H1 (cell line): ENCODE data around the gene TMPRSS13. TPM values are rescaled to one million over a fixed set of nuclear protein-coding genes. Genes with fewer than 3 reads are reported as not detected.

Experiments
- CTCF ChIA-PET: fragments of 300-600 bp; sonication (Branson Sonifier 250); formaldehyde crosslinking; loops from one replicate; lab custom pipeline; 2021; ENCODE audit not compliant: partially characterized antibody; lab: Charles Lee
- POLR2A ChIA-PET: fragments of 300-600 bp; sonication (Branson Sonifier 250); formaldehyde crosslinking; loops from one replicate; lab custom pipeline; 2021; ENCODE audit warnings: inconsistent platforms; ENCODE audit not compliant: partially characterized antibody; lab: Charles Lee
- DNase-seq, 2 experiments: peaks; one replicate each; pipeline versions ENCODE4 v3.0.0 to v3.0.0-alpha.2; 2010 to 2022; ENCODE audit warnings: low spot score in 2 of 2, low read depth in 1 of 2, mixed read lengths in 1 of 2
- FAIRE-seq: peaks from 2 replicates; lab custom pipeline; 2011; peaks lifted over from hg19 to GRCh38; lab: Jason Lieb, UNC
- H2AFZ ChIP-seq: 2 replicates; pipeline ENCODE4 v1.8.1; 2012; ENCODE audit warnings: low read length, inconsistent platforms
- H2AK5ac ChIP-seq: 2 replicates; pipeline ENCODE4 v1.6.1; 2013; ENCODE audit warnings: low read depth, low read length
- H2BK120ac ChIP-seq: replicated peaks from 2 replicates; pipeline ENCODE3; 2013; ENCODE audit warnings: low read depth, low read length, inconsistent platforms
- H2BK12ac ChIP-seq: 2 replicates; pipeline ENCODE4 v1.6.1; 2013; ENCODE audit warnings: low read depth, low read length
- H2BK15ac ChIP-seq: 2 replicates; pipeline ENCODE4 v1.6.1; 2013; ENCODE audit warnings: low read length
- H2BK20ac ChIP-seq: 2 replicates; pipeline ENCODE4 v1.6.1; 2013; ENCODE audit warnings: low read length
- H2BK5ac ChIP-seq: 2 replicates; pipeline ENCODE4 v1.6.1; 2013; ENCODE audit warnings: low read depth, low read length
- H3K14ac ChIP-seq: 2 replicates; pipeline ENCODE4 v1.6.1; 2013; ENCODE audit warnings: inconsistent platforms; ENCODE audit not compliant: insufficient read length
- H3K18ac ChIP-seq: 2 replicates; pipeline ENCODE4 v1.6.1; 2013; ENCODE audit warnings: low read length; ENCODE audit errors: extremely low read depth
- H3K23ac ChIP-seq: 2 replicates; pipeline ENCODE4 v1.6.1; 2013; ENCODE audit warnings: inconsistent platforms; ENCODE audit not compliant: insufficient read length
- H3K23me2 ChIP-seq: 2 replicates; pipeline ENCODE4 v1.6.1; 2013; ENCODE audit warnings: low read depth, low read length
- H3K27ac ChIP-seq: 2 replicates; pipeline ENCODE4 v1.6.1; 2011; ENCODE audit warnings: low read depth, low read length, inconsistent platforms
- H3K27me3 ChIP-seq, 4 experiments: replicated peaks in 1 of 4; 1 replicate in 1 of 4; 2 replicates in 3 of 4; pipeline versions ENCODE4 v1.6.1 to v1.8.1; 2011 to 2013; ENCODE audit warnings: low read length in 3 of 4, mild to moderate bottlenecking in 3 of 4, inconsistent platforms in 2 of 4, mixed read lengths in 2 of 4, moderate library complexity in 1 of 4; ENCODE audit not compliant: control insufficient read depth in 3 of 4, insufficient read depth in 3 of 4; ENCODE audit errors: extremely low read depth in 1 of 4
- H3K36me3 ChIP-seq, 4 experiments: 2 replicates each; pipeline versions ENCODE4 v1.6.1 to v1.8.1; 2011 to 2013; ENCODE audit warnings: mild to moderate bottlenecking in 4 of 4, low read length in 3 of 4, moderate library complexity in 2 of 4, control low read depth in 1 of 4, inconsistent platforms in 1 of 4; ENCODE audit not compliant: insufficient read depth in 4 of 4, control insufficient read depth in 2 of 4
- H3K4ac ChIP-seq: replicated peaks from 2 replicates; pipeline ENCODE3; 2013; ENCODE audit warnings: low read length, low read depth, mixed read lengths, inconsistent platforms; ENCODE audit not compliant: insufficient read length
- H3K4me1 ChIP-seq, 4 experiments: replicated peaks in 1 of 4; 1 replicate in 1 of 4; 2 replicates in 3 of 4; pipeline versions ENCODE4 v1.6.1 to v1.8.1; 2011 to 2013; ENCODE audit warnings: low read length in 3 of 4, inconsistent platforms in 2 of 4, mixed read lengths in 1 of 4; ENCODE audit not compliant: insufficient read depth in 4 of 4, control insufficient read depth in 3 of 4
- H3K4me2 ChIP-seq, 2 experiments: 2 replicates each; pipeline versions ENCODE4 v1.6.1 to v1.8.1; 2011 to 2013; ENCODE audit warnings: low read depth in 2 of 2, low read length in 2 of 2, control low read depth in 1 of 2, inconsistent platforms in 1 of 2, mild to moderate bottlenecking in 1 of 2; ENCODE audit not compliant: insufficient read depth in 1 of 2
- H3K4me3 ChIP-seq, 4 experiments: fragments of 200-600, 300-600 bp in 1 of 4; sonication (generic), shearing (Covaris generic), sonication (Bioruptor Twin) in 1 of 4; 2 replicates each; pipeline versions ENCODE4 v1.5.1 to v1.8.1; 2011 to 2016; ENCODE audit warnings: low read length in 4 of 4, low read depth in 3 of 4, control low read depth in 2 of 4, inconsistent platforms in 2 of 4, mild to moderate bottlenecking in 2 of 4, mixed read lengths in 1 of 4, moderate library complexity in 1 of 4; ENCODE audit not compliant: insufficient read depth in 2 of 4; ENCODE audit errors: extremely low read depth in 1 of 4
- H3K56ac ChIP-seq: replicated peaks from 2 replicates; pipeline ENCODE3; 2013; ENCODE audit warnings: low read depth, mild to moderate bottlenecking, mixed read lengths, low read length, inconsistent platforms; ENCODE audit not compliant: insufficient read length
- H3K79me1 ChIP-seq: 2 replicates; pipeline ENCODE4 v1.6.1; 2013; ENCODE audit warnings: low read depth, low read length, control low read depth
- H3K79me2 ChIP-seq, 2 experiments: 2 replicates each; pipeline versions ENCODE4 v1.6.1 to v1.8.1; 2012 to 2013; ENCODE audit warnings: low read length in 2 of 2, mild to moderate bottlenecking in 2 of 2, inconsistent platforms in 1 of 2; ENCODE audit not compliant: insufficient read depth in 2 of 2, control insufficient read depth in 1 of 2
- H3K9ac ChIP-seq, 4 experiments: replicated peaks in 1 of 4; 1 replicate in 1 of 4; 2 replicates in 3 of 4; pipeline versions ENCODE4 v1.6.1 to v1.8.1; 2011 to 2013; ENCODE audit warnings: low read depth in 3 of 4, low read length in 3 of 4, control low read depth in 2 of 4, mild to moderate bottlenecking in 2 of 4, moderate library complexity in 2 of 4, inconsistent platforms in 1 of 4; ENCODE audit errors: extremely low read depth in 1 of 4
- H3K9me3 ChIP-seq, 2 experiments: 2 replicates each; pipeline versions ENCODE4 v1.6.1 to v1.8.1; 2012 to 2013; ENCODE audit warnings: mild to moderate bottlenecking in 2 of 2, moderate library complexity in 2 of 2, control low read depth in 1 of 2, inconsistent platforms in 1 of 2, low read depth in 1 of 2, low read length in 1 of 2, mixed read lengths in 1 of 2; ENCODE audit not compliant: insufficient read depth in 2 of 2
- H4K20me1 ChIP-seq, 2 experiments: replicated peaks in 1 of 2; 2 replicates each; pipeline versions ENCODE3 to v1.8.1; 2011 to 2013; ENCODE audit warnings: inconsistent platforms in 2 of 2, low read length in 2 of 2, mild to moderate bottlenecking in 1 of 2; ENCODE audit not compliant: insufficient read depth in 2 of 2, control insufficient read depth in 1 of 2
- H4K5ac ChIP-seq: 2 replicates; pipeline ENCODE4 v1.6.1; 2013; ENCODE audit warnings: low read length, low read depth, mixed read lengths, inconsistent platforms; ENCODE audit not compliant: insufficient read length
- H4K8ac ChIP-seq: 2 replicates; pipeline ENCODE4 v1.8.0; 2013; ENCODE audit warnings: mild to moderate bottlenecking, moderate library complexity, low read length, inconsistent platforms; ENCODE audit not compliant: insufficient read depth; ENCODE audit errors: extremely low read depth
- H4K91ac ChIP-seq: replicated peaks from 2 replicates; pipeline ENCODE3; 2013; ENCODE audit warnings: low read length, mixed read lengths, inconsistent platforms; ENCODE audit not compliant: insufficient read length
- ASH2L ChIP-seq: fragments of 200-600, 300-600 bp; sonication (generic); IDR thresholded peaks from one replicate; pipeline ENCODE4 v1.7.1; 2017; ENCODE audit warnings: low read length
- BACH1 ChIP-seq: IDR thresholded peaks from 2 replicates; pipeline ENCODE4 v1.6.1; 2012; ENCODE audit warnings: low read length, improper control_type of control experiment
- FOSL1 ChIP-seq: IDR thresholded peaks from 2 replicates; pipeline ENCODE4 v1.6.1; 2011; ENCODE audit warnings: mild to moderate bottlenecking, low read depth, low read length, moderate library complexity; ENCODE audit not compliant: insufficient read depth
- KDM1A ChIP-seq: fragments of 200-600, 300-600 bp; sonication (generic); IDR thresholded peaks from 2 replicates; pipeline ENCODE4 v1.7.1; 2016; ENCODE audit warnings: mild to moderate bottlenecking, low read length, borderline replicate concordance
- RAD21 ChIP-seq, 2 experiments: IDR thresholded peaks in 1 of 2; conservative IDR thresholded peaks in 1 of 2; 2 replicates each; pipeline ENCODE4 v1.6.1; 2011; ENCODE audit warnings: low read depth in 2 of 2, low read length in 2 of 2, improper control_type of control experiment in 1 of 2, inconsistent platforms in 1 of 2, mild to moderate bottlenecking in 1 of 2, moderate library complexity in 1 of 2
- SIRT6 ChIP-seq: IDR thresholded peaks from one replicate; pipeline ENCODE4 v1.7.1; 2012; ENCODE audit warnings: low read length, inconsistent platforms
- WGBS, 2 experiments: shearing (Covaris generic) in 1 of 2; methylation state at CpG; one replicate each; pipeline versions ENCODE4 v1.1.6 to v1.1.7; 2013 to 2015; ENCODE audit warnings: low lambda C conversion rate in 2 of 2, mixed read lengths in 2 of 2, inconsistent platforms in 1 of 2, low coverage in 1 of 2, missing lambda C conversion rate in 1 of 2; ENCODE audit not compliant: insufficient replicate concordance in 2 of 2, insufficient coverage in 1 of 2, insufficient read length in 1 of 2; ENCODE audit errors: extremely low coverage in 1 of 2, missing lambda C conversion rate in 1 of 2; 5-methylcytosine and 5-hydroxymethylcytosine counted together
- polyA plus RNA-seq, 7 experiments: library from polyadenylated mRNA; depleted of rRNA in 3 of 7; stranded (reverse) in 5 of 7; unstranded in 2 of 7; fragments of >200 nt in 5 of 7; fragments of 200-250 nt in 2 of 7; gene quantifications; 1 replicate in 5 of 7; 2 replicates in 1 of 7; 4 replicates in 1 of 7; pipeline versions ENCODE4 v1.2.1 to v1.2.3, GENCODE V29; 2011 to 2013; ENCODE audit warnings: missing spikeins in 2 of 7, mixed read lengths in 2 of 7
- total RNA-seq: library from RNA; stranded (reverse); fragmentation: NEBNext Ultra II Directional; extraction: Animal tissue kit (Norgen Biotek cat#: 25700); gene quantifications from 2 replicates; pipeline ENCODE4 v1.2.1, GENCODE V29; 2021

The TMPRSS13 gene
- total and polyA plus RNA-seq, 2 of the 8 experiments (the other 6 are each of a cell fraction or from before 2014, with no cell fraction given): 0.61 to 0.79 TPM

- no peak overlapping the region for H2BK15ac ChIP-seq
- no peak overlapping the region for H2BK20ac ChIP-seq
- no peak overlapping the region for H3K4me2 ChIP-seq
- ChIA-PET POLR2A (no interaction called here), CTCF (interaction anchor here (1.2 kb wide), 1 partner anchor 16 kb away, joined by 3 read pairs; no protein-coding TSS in a partner anchor)
- H3K79me1 ChIP-seq: no peaks in the 10 kb centered on the region
- H2AFZ ChIP-seq: 0 out of 2 replicates have a peak overlapping the region, but pooled peaks have one; percentile 16
- H2BK12ac ChIP-seq: no peak overlapping the region
- H3K27me3 ChIP-seq: no peaks in the 10 kb centered on the region; a peak in 1 of 7 replicates
- H3K23ac ChIP-seq: no peak overlapping the region
- peaks cover 0 to 10% (median 0%) of the 10 kb centered on the region in 4 experiments; a peak in 2 of 7 replicates for H3K4me1 ChIP-seq
- H3K18ac ChIP-seq: no peak overlapping the region
- no peak overlapping the region for H4K5ac ChIP-seq
- H3K36me3 ChIP-seq: no peaks in the 10 kb centered on the region
- H2AK5ac ChIP-seq: no peak overlapping the region
- H3K23me2 ChIP-seq: no peaks in the 10 kb centered on the region; the same call in 1 of the 2 replicates
- WGBS, 2 experiments: 89% methylated on average over 8 of the region's 8 CpGs; no CpG with 5 or more reads in 1 of the 2 experiments
- no peak overlapping the region for H4K91ac ChIP-seq
- H3K27ac ChIP-seq: no peak overlapping the region
- no peak for DNase-seq
- H3K4ac ChIP-seq: no peak overlapping the region
- no peak overlapping the region for H3K56ac ChIP-seq
- H3K14ac ChIP-seq: no peak overlapping the region
- H3K9ac ChIP-seq: no peak overlapping the region
- no peak for TF ChIP-seq KDM1A
- TF ChIP-seq FOSL1: no peak
- TF ChIP-seq SIRT6: no peak
- no peak for TF ChIP-seq BACH1
- TF ChIP-seq ASH2L: no peak
- no peak for TF ChIP-seq RAD21 (IDR thresholded peaks at IDR 0.05 in 1 of 2, conservative IDR thresholded peaks at IDR 0.05 in 1 of 2; ENCODE audit: low read depth in 2 of 2, low read length in 2 of 2)
- no peak overlapping the region for H2BK120ac ChIP-seq
- no peak overlapping the region for H2BK5ac ChIP-seq
- no peak overlapping the region for H3K4me3 ChIP-seq
- no peak overlapping the region for H4K8ac ChIP-seq
- no peaks in the 10 kb centered on the region for H3K79me2 ChIP-seq
- no peaks in the 10 kb centered on the region for H4K20me1 ChIP-seq
- no peak for FAIRE-seq
- no peaks in the 10 kb centered on the region for H3K9me3 ChIP-seq
Measured at GRCh38 chr11:117888139-117888566, 41.0 kb downstream of the TMPRSS13 start.
